SJCRH30 (cell line): ENCODE results near the gene RNF220. TPM values are rescaled to one million over a fixed set of nuclear protein-coding genes. Genes with fewer than 3 reads are reported as not detected.
"Not testable (repeated sequence)": the region's sequence is repeated elsewhere in the genome, so short reads cannot be mapped to it uniquely, and the experiment has no call there.

Experiments used
- DNase-seq, 2 experiments: peaks; one replicate each; pipeline ENCODE4 v3.0.0-alpha.2; 2015 to 2020
- H3K27ac ChIP-seq: fragments of 250-450 bp; sonication (Bioruptor Pico); 2 replicates; pipeline ENCODE4 v1.5.1; 2020; ENCODE audit warnings: mild to moderate bottlenecking, moderate library complexity
- H3K27me3 ChIP-seq: fragments of 250-450 bp; sonication (Bioruptor Pico); 2 replicates; pipeline ENCODE4 v1.5.1; 2020; ENCODE audit warnings: mild to moderate bottlenecking, moderate library complexity
- H3K36me3 ChIP-seq: fragments of 250-450 bp; sonication (Bioruptor Pico); 2 replicates; pipeline ENCODE4 v1.5.1; 2020; ENCODE audit warnings: mild to moderate bottlenecking, moderate library complexity
- H3K4me1 ChIP-seq: fragments of 250-450 bp; sonication (Bioruptor Pico); 2 replicates; pipeline ENCODE4 v1.5.1; 2020; ENCODE audit warnings: mild to moderate bottlenecking, moderate library complexity
- H3K4me3 ChIP-seq: fragments of 250-450 bp; sonication (Bioruptor Pico); 2 replicates; pipeline ENCODE4 v1.5.1; 2020; ENCODE audit warnings: mild to moderate bottlenecking, moderate library complexity
- H3K9me3 ChIP-seq: fragments of 250-450 bp; sonication (Bioruptor Pico); replicated peaks from 2 replicates; pipeline ENCODE4 v1.5.1; 2020; ENCODE audit warnings: mild to moderate bottlenecking, moderate library complexity
- total RNA-seq: library from RNA; depleted of rRNA; stranded (reverse); fragments of >200 nt; shearing (Covaris generic); gene quantifications from 2 replicates; pipeline ENCODE4 v1.2.3, GENCODE V29; 2014

RNF220 gene
- total RNA-seq, 1 experiment from 2014 or later: 94.9 TPM

DNA sequence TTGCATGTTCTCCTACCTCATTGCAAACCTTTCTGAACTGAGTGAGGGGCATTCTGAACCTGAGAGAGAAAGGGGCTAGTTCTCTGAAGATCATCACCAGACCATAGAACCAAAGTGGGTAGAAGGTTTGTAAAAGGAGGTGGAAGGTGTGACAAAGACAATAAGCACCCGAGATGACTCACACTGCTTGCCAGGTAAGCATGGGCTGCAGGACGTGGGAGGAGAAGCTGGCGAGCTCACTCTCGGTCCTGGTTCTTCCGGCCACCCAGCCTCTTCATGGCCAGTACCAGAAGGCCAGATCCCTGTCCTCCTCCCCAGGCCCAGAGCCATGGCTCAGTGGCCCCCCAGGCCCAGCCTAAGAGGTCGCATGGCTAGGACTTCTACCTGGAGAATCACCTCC is 140.9 kb downstream of the RNF220 start:
- no peak overlapping the region for H3K27ac ChIP-seq
- no peaks in the 10 kb centered on the region for H3K9me3 ChIP-seq
- H3K4me3 ChIP-seq: no peak overlapping the region
- H3K4me1 ChIP-seq: peaks cover 9% of the 10 kb centered on the region; the same call in 1 of the 2 replicates
- no peak for DNase-seq
- no peaks in the 10 kb centered on the region; the same call in 1 of the 2 replicates for H3K27me3 ChIP-seq
- no peaks in the 10 kb centered on the region for H3K36me3 ChIP-seq

DNA sequence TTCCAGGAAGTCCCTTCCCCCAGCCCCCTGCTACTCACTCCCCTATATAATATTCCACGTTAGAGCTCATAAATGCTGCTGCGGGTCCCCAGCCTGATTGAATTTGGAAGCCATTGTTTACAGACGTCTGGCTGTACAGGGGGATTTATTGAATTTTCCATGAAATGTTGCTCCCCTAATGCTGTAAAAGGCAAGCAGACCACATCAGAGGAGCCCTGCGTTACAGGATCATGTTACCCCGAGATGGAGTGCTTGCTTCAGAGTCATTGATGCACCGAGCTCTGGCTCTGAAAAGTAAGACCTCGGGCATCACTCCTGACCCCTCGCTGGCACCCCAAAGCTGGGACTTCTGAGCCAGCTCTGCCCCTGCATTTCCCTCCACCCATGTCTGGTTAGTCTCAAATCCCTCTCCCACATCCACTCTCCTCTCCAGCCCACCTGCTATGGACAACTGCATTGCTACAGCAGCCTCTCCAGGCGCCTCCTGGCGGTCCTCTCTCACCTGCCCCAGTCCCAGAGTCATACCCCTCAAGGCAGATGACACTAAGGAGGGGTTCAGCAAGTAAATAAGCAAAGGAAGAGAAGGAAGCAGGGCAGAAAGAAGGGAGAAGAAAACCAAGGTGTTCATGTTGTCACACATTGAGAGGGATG is 141.5 kb downstream of the RNF220 start:
- H3K4me1 ChIP-seq: peaks cover 9% of the 10 kb centered on the region; the same call in 1 of the 2 replicates

DNA sequence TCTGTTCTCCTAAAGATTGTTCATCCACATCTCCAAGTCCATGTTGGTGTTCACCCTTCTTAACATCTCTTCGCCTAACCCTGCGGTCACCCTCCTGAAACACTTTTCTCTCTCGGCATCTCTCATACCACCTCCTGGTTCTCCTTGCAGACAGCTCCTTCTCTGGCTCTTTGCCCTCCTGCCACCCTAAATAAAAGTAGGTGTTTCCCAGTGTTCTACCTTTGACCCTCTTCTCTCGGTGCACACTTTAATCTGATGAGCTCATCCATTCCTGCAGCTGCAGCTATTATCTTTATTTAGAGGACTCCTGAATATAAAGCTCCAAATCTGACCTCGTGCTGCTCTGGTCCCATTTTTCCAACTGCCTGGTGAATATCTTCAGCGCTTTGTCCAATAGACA is 142.3 kb downstream of the RNF220 start:
- Histone ChIP-seq H3K4me3 (no peak overlapping the region), H3K9me3 (no peaks in the 10 kb centered on the region), H3K27me3 (no peaks in the 10 kb centered on the region; the same call in 1 of the 2 replicates), H3K27ac (no peak overlapping the region), H3K36me3 (no peaks in the 10 kb centered on the region), H3K4me1 (peaks cover 9% of the 10 kb centered on the region; the same call in 1 of the 2 replicates)
- DNase-seq: no peak

More for the DNA sequence above, 141.5 kb downstream of the RNF220 start:
- Histone ChIP-seq H3K4me3 (no peak overlapping the region), H3K36me3 (no peaks in the 10 kb centered on the region), H3K27ac (no peak overlapping the region), H3K27me3 (no peaks in the 10 kb centered on the region; the same call in 1 of the 2 replicates), H3K9me3 (no peaks in the 10 kb centered on the region)
- DNase-seq: peak in 1 of 2 experiments; percentile 28

GRCh38 chr1:44547837-44548236 is 142.8 kb downstream of the RNF220 start:
- Histone ChIP-seq H3K36me3 (no peaks in the 10 kb centered on the region), H3K4me1 (peaks cover 5% of the 10 kb centered on the region; the same call in 1 of the 2 replicates), H3K4me3 (no peak overlapping the region), H3K27me3 (no peaks in the 10 kb centered on the region; the same call in 1 of the 2 replicates), H3K9me3 (no peaks in the 10 kb centered on the region), H3K27ac (no peak overlapping the region)
- DNase-seq: no peak

GRCh38 chr1:44549510-44549909 is 144.5 kb downstream of the RNF220 start:
- H3K9me3 ChIP-seq: no peaks in the 10 kb centered on the region
- H3K27ac ChIP-seq: no peak overlapping the region
- no peaks in the 10 kb centered on the region; the same call in 1 of the 2 replicates for H3K4me1 ChIP-seq
- H3K4me3 ChIP-seq: no peak overlapping the region
- H3K36me3 ChIP-seq: no peaks in the 10 kb centered on the region
- no peaks in the 10 kb centered on the region for H3K27me3 ChIP-seq
- DNase-seq: no peak

GRCh38 chr1:44553127-44553758 is 148.2 kb downstream of the RNF220 start:
- no peak for DNase-seq
- H3K4me3 ChIP-seq: no peak overlapping the region

GRCh38 chr1:44553771-44554170 is 148.7 kb downstream of the RNF220 start:
- H3K27ac ChIP-seq: no peak overlapping the region
- 0 out of 2 replicates have a peak, but pooled peaks cover 3% of the 10 kb centered on the region for H3K27me3 ChIP-seq
- no peaks in the 10 kb centered on the region; the same call in 1 of the 2 replicates for H3K4me1 ChIP-seq
- no peak overlapping the region for H3K4me3 ChIP-seq
- H3K36me3 ChIP-seq: no peaks in the 10 kb centered on the region
- H3K9me3 ChIP-seq: no peaks in the 10 kb centered on the region; the same call in 1 of the 2 replicates
- no peak for DNase-seq

More at GRCh38 chr1:44553127-44553758, 148.2 kb downstream of the RNF220 start:
- Histone ChIP-seq H3K27ac (no peak overlapping the region), H3K9me3 (no peaks in the 10 kb centered on the region), H3K27me3 (no peaks in the 10 kb centered on the region), H3K4me1 (no peaks in the 10 kb centered on the region; the same call in 1 of the 2 replicates), H3K36me3 (no peaks in the 10 kb centered on the region)

- Histone ChIP-seq H3K27me3 (0 out of 2 replicates have a peak, but pooled peaks cover 10% of the 10 kb centered on the region), H3K27ac (no peak overlapping the region), H3K4me1 (no peaks in the 10 kb centered on the region; the same call in 1 of the 2 replicates), H3K36me3 (no peaks in the 10 kb centered on the region), H3K4me3 (no peak overlapping the region), H3K9me3 (no peaks in the 10 kb centered on the region; the same call in 1 of the 2 replicates)
- no peak for DNase-seq
These were observed 149.7 kb downstream of the RNF220 start for GRCh38 chr1:44554706-44555105.

DNA sequence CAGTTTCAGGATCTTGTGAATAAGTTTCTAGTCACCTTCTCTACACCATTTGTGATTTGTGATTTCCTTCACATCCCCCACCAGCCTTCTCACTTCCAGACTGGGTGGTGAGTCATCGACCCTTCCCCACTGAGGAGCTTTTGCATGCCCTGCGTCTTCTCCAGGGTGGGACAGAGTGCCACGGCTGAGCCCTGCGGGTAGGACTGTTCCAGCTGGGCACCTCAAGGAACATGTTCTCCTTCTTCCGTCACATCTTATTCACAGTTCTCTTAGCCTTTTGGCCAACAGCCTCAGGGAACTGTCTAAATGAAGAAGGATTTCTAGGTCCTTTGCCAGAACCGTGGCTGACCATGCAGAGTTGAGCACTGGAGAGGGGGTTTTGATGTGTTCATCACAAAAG is 152.7 kb downstream of the RNF220 start:
- Histone ChIP-seq H3K36me3 (no peaks in the 10 kb centered on the region), H3K9me3 (no peaks in the 10 kb centered on the region; the same call in 1 of the 2 replicates), H3K4me3 (no peak overlapping the region), H3K27ac (no peak overlapping the region), H3K27me3 (0 out of 2 replicates have a peak, but pooled peaks cover 10% of the 10 kb centered on the region), H3K4me1 (no peaks in the 10 kb centered on the region; the same call in 1 of the 2 replicates)
- no peak for DNase-seq

GRCh38 chr1:44558883-44559282 is 153.8 kb downstream of the RNF220 start:
- Histone ChIP-seq H3K4me1 (no peaks in the 10 kb centered on the region; the same call in 1 of the 2 replicates), H3K36me3 (no peaks in the 10 kb centered on the region), H3K27me3 (peaks cover 14% of the 10 kb centered on the region; the same call in 1 of the 2 replicates), H3K4me3 (no peak overlapping the region), H3K9me3 (no peaks in the 10 kb centered on the region; the same call in 1 of the 2 replicates), H3K27ac (no peak overlapping the region)
- DNase-seq: no peak

GRCh38 chr1:44559330-44559729 is 154.3 kb downstream of the RNF220 start:
- DNase-seq: no peak

DNA sequence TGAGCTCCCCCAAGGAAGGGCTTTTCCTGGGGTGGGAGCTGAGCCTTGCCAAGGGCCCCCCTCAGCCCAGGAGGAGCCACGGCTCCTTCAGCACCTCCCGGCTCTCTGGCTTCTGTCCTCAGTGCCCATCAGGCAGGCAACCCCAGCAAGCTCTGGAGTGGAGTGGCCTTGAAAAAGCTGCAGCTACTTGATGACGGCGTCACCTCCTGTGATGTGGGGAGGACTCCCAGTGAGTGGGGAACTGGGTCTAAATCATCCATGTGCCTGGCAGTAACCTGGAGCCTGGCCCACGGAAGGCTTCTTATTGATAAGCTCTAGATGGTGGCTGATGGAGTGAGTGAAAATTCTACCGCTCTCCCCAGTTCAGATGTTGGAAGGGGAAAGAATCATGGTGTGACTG is 154.9 kb downstream of the RNF220 start:
- Histone ChIP-seq H3K4me1 (no peaks in the 10 kb centered on the region; the same call in 1 of the 2 replicates), H3K4me3 (no peak overlapping the region), H3K27me3 (peaks cover 19% of the 10 kb centered on the region), H3K9me3 (no peaks in the 10 kb centered on the region; the same call in 1 of the 2 replicates), H3K27ac (no peak overlapping the region), H3K36me3 (no peaks in the 10 kb centered on the region)
- DNase-seq: no peak

More at GRCh38 chr1:44559330-44559729, 154.3 kb downstream of the RNF220 start:
- Histone ChIP-seq H3K27ac (no peak overlapping the region), H3K36me3 (no peaks in the 10 kb centered on the region), H3K27me3 (peaks cover 19% of the 10 kb centered on the region; the same call in 1 of the 2 replicates), H3K4me1 (no peaks in the 10 kb centered on the region; the same call in 1 of the 2 replicates), H3K4me3 (no peak overlapping the region), H3K9me3 (no peaks in the 10 kb centered on the region; the same call in 1 of the 2 replicates)

- H3K4me1 ChIP-seq, DNase-seq, H3K9me3 ChIP-seq, H3K4me3 ChIP-seq, H3K27ac ChIP-seq, H3K36me3 ChIP-seq: not testable (repeated sequence)
- H3K27me3 ChIP-seq: peaks cover 19% of the 10 kb centered on the region
These were observed 155.6 kb downstream of the RNF220 start for GRCh38 chr1:44560696-44561095.

DNA sequence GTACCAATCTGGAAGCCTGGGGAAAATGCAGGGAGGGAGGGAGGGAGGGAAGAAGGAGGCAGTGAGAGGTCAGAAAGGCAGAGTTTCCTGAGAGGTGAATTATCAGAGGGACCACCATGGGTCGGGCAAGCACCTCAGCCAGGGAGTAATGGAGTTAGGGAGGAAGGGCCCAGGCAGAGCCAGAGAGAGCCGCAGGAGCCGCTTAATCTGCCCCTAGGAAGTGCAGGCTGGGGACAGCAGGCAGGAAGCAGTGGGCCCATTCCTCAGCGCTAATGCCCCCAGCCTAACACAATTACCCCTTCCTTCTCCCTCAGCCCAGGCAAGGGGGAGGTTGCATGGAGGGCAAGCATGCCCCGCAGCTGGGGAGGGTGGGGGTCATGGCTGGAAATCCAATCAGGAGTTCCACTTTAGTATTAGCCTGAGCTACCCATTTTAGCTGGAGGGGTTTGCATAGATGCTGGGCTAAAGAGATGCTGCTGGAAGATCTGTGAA is 160.2 kb downstream of the RNF220 start:
- H3K4me1 ChIP-seq: peaks cover 10% of the 10 kb centered on the region
- no peak overlapping the region for H3K4me3 ChIP-seq
- no peak overlapping the region for H3K27ac ChIP-seq
- H3K27me3 ChIP-seq: peaks cover 15% of the 10 kb centered on the region
- no peaks in the 10 kb centered on the region for H3K36me3 ChIP-seq
- no peaks in the 10 kb centered on the region for H3K9me3 ChIP-seq
- no peak for DNase-seq

- Histone ChIP-seq H3K27ac (no peak overlapping the region), H3K36me3 (no peaks in the 10 kb centered on the region), H3K9me3 (no peaks in the 10 kb centered on the region), H3K4me3 (no peak overlapping the region), H3K27me3 (peaks cover 20% of the 10 kb centered on the region), H3K4me1 (peaks cover 10% of the 10 kb centered on the region)
- DNase-seq: no peak
These were observed 160.8 kb downstream of the RNF220 start for GRCh38 chr1:44565833-44566232.
